NCI-H82 (cell line): ENCODE results near the gene KIAA1191.

Experiments used
- DNase-seq: peaks from one replicate; lab custom pipeline; 2025; lab: John Stamatoyannopoulos, UW

The KIAA1191 gene

DNA sequence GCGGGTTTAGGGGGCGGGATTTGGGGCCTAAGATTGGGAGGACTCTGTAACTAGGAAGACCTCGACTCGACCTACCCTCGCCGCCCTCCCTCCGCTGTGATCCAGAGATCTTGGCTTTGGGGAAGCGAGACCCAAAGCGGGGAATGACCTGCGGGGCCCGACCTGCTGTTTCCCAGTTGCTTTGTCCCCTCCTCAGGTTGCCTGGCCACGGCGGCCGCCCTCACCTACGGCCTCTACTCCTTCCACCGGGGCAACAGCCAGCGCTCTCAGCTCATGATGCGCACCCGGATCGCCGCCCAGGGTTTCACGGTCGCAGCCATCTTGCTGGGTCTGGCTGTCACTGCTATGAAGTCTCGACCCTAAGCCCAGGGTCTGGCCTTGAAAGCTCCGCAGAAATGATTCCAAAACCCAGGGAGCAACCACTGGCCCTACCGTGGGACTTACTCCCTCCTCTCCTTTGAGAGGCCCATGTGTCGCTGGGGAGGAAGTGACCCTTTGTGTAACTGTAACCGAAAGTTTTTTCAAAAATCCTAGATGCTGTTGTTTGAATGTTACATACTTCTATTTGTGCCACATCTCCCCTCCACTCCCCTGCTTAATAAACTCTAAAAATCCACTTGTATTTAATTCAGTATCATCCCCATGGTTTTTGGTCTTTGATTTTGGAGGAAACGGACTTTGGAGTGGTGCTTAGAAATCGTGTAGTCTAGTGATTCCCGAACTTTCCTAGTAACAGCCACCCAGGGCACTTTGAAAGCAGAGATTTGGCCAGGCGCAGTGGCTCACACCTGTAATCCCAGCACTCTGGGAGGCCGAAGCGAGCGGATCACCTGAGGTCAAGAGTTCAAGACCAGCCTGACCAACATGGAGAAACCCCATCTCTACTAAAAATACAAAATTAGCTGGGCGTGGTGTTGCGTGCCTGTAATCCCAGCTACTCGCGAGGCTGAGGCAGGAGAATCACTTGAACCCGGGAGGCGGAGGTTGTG, 27.9 kb upstream of the KIAA1191 start:
- no peak for DNase-seq

DNA sequence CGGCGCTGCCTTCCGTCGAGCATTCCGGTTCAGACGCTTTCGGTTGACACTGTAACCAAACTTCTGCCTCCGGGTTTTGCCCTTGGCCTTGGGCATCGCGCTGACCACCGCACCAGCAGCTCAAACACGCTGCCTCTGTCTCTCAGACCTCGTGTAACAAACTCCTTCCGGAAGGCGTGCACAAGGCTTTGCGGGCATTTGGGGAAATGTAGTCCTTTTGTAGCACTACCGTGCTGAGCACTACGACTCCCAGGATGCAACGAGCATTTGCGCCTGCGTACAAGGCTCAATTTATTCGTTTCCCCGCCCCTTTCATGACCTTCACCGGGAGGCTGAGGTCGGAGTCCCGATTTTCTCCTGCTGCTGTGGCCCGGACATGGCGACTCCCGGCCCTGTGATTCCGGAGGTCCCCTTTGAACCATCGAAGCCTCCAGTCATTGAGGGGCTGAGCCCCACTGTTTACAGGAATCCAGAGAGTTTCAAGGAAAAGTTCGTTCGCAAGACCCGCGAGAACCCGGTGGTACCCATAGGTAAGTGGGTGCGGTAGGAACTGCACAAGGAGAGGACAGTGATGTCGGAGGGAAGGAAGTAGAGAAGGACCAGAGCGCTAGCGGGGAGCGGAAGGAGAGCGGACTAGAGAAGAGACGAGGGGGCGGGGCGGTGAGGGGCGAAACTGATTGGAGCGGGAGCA, 27.0 kb upstream of the KIAA1191 start, which contains the start of the genes HIGD2A and NOP16:
HIGD2A (plus strand) TSS at position 308 of the 691 bp plus-strand sequence; CDS start at position 377, 69 bp downstream.
NOP16 (minus strand) TSS at position 155 of the 691 bp plus-strand sequence; CDS start at position 96, 59 bp downstream.
- peak; percentile 99 for DNase-seq

DNA sequence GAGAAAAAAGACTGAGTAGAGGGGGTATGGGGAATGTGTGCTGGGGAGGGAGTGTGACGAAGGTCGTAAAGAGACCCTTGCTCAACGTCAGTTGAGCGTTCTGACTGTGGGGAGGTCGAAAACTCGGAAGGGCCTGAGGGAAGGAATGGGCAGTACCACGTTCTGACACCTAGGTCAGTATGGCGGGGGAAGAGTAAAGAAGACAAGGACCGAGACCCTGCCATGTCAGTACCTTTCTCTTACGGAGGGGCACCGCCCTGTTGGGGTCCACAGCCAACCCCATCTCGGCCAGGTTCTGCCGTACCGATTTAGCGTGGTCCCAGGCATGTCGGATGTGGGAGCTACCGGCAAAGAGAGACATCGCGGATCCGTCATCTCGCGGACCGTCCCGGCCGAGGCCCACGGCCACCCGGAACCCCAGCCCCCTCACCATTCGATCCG, 26.5 kb upstream of the KIAA1191 start:
- peak; percentile 48 for DNase-seq

DNA sequence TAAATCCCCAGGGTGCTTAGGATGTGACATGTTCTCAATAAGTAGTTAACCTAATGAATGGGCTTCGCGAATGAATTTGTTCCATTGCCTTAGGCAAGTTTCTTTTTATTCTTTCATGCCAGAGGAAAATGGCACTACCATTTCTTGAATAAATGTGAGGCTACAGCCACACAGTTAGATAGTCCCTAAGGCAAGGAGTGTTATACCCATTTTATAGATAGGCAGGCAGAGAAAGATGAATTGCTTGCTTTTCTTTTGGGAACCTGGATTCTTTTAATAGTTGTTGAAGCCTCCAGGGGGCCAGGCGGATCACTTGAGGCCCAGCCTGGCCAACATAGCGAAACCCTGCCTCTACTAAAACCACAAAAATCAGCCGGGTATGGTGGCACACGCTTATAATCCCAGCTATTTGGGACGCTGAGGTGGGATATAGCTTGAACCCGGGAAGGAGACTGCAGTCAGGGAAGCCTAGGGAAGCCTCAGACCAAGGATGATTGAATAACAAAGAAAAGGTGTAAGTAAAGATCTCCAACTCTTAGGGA, 25.9 kb upstream of the KIAA1191 start:
- no peak for DNase-seq

DNA sequence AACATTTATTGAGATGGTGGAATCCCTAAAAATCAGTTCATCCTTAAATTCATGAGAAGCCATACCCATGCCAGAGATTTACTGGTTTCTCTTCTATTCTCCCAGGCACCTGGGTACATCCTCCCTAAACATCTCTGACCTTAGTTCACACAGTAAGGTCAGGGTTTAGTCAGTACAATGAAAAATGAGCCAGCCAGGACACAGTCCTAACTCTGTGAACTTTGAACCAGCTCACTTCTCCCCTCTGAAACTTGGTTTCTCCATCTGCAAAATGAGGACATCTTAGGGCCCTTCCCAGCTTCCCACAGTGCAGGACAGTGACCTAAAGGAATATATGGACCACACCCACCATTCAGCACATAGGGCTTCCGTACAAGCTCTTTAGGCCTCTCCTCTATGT, 24.9 kb upstream of the KIAA1191 start:
- DNase-seq, result no peak

DNA sequence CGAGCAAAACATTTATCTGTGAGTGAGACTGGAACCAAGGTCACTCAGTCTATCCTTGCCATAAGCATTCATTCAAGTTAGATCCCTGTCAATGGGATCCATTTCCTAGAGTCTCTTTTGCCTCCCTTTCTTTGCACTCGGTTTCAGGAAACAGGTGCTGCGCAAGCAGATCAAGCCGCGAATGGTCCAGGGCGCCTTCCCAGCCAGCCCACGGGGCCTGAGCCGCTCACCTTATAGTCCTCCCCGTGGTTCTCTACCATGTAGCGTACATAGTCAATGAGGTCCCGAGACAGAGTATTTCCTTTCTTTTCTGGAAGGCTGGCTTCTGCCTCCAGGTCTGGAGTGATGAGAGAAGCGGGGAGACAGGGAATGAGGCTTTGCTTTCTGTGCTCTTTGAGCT, 23.4 kb upstream of the KIAA1191 start:
- DNase-seq, result no peak

DNA sequence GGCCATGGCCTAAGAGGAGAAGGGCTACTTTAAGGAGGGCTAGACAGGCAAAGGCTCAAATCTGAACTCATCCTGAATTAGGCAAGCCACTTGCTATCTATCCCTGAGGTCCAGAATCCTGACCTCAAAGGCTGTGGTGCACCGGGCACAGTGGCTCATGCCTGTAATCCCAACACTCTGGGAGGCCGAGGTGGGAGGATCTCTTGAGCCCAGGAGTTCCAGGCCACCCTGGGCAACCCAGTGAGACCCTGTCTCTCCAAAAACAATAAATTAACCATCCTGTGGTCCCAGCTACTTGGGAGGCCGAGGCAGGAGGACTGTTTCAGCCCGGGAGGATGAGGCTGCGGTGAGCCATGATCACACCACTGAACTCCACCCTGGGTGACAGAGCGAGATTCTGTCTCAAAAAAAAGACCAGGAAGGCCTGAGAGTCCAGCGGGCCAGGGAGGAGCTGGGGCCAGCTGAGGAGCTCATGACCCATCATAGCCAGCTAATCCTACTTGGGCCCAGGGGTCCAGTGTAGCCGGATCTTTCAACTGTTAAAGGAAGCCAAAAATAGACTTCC, 22.9 kb upstream of the KIAA1191 start:
- no peak for DNase-seq

DNA sequence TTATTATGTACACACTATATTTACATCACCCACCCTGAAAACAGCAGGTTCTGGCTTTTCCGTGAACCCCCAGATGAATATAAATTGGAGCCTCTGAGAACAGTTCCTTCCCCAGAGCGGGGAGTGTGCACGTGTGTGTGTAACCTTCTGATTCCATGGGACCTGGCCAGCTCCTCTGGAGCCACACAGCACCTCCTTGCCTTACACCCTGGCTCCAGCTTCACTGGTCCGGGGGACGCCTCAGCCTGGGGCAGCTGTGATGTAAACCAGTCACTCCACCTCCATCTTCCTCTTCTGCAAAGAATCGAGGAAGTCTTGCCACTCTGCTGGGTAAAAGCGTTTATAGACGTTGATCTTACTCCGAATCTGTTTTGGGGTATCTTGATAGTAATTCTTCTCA, 22.4 kb upstream of the KIAA1191 start:
- no peak for DNase-seq

DNA sequence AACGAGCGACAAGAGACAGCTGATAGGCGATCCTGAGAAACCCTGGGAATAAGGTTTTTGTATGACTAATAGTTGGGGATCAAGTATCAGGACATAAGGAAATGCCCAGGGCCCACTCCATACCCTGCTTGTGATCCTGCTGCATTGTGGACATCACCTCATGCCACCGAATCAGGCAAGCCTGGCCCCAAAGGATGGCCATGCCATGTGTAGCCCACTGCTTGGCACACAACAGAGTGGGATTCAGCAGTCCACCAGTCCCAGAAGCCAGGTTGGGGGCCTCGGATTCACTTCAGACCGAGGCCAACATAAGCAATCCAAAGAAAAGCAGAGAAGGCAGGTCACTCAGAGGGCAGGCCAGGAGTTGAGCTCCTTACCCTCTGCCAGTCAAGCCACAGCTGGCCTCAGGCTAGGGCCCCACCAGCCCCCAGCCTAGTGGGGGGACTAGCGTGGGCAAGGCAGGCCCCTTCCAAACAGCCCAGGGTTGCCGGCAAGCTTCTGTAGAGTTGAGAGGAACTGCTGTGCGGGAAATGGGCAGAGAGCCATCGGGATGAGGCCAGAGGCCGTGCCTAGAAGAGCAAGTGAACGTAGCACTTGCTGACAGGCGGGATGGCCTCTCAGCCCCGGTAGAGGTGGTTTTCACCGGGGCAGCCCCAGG, 21.8 kb upstream of the KIAA1191 start:
- DNase-seq, result no peak

DNA sequence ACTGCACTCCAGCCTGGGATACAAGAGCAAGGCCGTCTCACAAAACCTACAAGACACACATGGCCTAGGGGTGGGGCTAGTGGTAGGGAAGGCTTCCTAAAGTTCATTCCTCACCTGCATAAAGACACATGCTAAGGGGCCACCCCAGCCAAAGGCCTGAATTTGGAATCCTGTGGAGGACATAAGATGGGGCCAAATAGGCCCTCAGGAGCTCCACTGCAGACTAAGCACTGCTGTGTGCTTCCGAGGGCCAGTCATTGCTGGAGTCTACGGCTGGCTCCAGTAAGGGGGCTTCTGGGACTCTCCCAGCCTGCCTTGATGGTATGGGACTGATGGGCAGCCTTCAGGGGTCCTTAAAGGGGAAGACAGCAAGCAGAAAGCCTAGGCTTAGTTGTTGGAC, 21.2 kb upstream of the KIAA1191 start:
- DNase-seq, result peak; percentile 15

DNA sequence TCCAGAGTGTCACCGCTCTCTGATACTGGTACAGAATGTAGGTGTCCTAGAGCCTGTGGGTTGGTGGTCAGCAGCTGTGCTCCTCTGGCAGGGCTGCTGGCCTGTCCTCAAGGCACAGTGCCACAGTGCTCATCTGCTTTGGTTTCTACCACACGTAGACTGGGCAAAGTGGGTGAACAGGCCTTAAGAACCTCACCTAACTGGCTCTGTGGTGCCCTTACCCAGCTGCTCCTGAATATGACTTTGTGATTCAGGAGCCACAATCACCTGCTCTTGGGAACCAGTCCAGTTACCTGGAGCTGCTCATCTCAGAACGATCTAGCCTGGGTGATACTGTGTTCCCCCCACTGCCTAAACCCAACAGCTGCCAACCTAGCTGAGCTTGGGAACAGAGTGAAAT, 20.4 kb upstream of the KIAA1191 start:
- DNase-seq, result no peak

DNA sequence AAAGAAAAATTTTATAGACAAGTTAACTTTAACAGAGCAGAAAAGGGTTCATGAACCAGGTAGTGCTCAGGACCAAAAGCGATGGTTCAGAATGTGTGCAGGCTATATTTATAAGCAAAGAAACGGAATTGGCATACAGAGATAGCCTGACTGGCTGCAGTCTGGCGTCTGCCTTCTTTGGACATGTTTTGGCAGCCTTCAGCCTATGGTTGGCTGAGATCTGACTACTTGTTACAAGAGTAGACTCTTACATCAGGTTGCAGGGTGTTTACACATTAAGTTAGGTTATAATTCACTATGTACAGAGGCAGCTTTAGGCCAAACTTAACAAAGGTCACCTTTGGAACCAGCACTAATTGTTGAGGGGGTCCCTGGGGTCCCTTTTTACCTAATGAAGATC, 19.9 kb upstream of the KIAA1191 start:
- DNase-seq, result no peak

DNA sequence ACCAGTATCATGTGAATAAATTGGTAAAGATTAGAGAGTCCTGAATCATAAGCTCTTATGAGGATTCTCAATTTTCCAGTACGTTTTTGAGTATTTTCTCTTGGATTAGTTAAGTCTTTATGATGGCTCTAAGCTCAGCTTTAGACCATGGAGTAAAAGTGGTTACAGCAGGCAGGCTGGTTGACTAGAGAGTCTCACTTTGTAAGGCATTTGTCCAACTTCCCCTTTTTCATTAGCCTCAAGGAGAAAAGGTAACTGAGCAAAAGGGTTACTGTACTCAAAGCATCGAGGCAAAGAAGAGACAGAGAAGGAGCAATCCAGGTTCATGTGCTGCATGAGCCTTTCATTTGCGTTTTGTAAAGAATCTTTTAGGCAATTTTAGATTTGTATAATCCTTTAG, 18.3 kb upstream of the KIAA1191 start:
- DNase-seq, result no peak

DNA sequence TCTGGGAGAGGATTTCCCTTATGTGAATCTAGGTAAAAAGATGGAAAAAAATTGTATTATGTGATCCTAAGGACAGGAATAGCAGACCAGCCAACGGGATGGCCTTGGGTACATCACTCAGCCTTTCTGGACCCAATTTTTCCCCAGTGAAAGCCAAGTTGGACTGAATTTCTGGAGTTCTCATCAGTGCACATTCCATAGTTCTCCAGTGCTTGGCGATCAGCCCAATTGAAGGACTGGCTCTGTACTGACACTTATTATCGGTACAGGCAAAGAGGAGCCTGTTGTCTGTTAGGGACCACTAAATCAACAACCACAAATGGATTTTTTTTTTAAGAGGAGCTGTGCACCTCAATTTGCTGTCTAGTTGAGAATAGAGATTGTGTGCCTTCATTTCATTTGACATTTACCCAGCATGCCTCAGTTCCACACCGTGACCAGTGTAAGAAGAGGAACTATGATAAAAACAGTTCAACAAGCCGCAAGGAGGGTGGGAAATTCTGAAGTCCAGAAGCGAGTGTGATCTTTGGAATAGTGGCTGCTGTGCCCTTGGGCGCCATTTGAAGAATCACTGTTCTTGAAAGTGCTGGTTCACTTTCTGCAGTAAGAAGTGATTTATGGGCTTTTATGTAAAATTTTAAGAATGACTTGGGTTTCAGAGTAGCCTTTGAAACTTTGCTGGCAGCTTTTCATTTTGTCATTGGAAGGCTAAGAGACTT, 11.7 kb upstream of the KIAA1191 start:
- DNase-seq, result no peak

DNA sequence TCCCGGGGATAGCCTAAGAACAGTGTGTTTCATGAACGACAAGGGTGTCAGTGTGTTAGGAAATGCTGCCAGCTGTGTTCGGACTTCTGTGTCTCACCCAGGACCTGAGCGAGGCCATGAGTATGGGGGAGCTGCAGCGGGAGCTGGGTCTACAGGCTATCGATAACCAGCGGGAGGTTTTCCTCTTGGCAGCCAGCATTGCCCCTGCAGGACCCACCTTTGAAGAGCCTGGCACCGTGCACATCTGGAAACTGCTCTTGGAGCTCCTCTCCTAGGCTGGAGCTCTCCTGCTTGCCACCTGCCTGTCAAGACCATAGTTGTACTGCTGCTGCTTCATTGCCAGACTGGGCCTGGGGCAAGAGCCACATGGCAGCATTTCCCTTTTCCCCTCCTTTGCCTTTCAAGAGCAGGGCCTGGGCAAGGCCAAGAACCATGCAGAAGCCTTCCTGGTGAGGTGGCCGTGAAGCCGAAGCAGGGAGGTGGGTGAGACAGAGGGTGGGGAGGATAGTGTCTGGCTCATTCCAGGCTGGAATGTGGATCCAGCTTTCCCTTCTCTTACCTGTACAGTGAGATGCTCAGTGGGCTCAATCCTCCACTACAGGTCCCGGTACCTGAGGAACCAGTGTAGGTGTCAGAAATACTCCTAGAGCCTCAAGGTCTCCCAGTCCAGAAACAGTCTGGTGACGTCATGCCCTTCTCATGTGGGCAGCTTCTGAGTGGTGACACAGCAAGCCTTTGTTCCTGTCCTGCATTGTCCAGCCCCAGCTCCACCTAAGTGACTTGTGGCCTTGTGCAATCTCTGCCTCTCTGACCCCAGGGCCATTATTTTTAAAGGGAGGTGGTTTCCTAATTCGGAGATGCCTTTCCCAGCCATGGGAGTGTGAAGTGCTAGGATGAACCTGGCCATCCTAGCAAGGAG, 10.3 kb upstream of the KIAA1191 start:
- no peak for DNase-seq

DNA sequence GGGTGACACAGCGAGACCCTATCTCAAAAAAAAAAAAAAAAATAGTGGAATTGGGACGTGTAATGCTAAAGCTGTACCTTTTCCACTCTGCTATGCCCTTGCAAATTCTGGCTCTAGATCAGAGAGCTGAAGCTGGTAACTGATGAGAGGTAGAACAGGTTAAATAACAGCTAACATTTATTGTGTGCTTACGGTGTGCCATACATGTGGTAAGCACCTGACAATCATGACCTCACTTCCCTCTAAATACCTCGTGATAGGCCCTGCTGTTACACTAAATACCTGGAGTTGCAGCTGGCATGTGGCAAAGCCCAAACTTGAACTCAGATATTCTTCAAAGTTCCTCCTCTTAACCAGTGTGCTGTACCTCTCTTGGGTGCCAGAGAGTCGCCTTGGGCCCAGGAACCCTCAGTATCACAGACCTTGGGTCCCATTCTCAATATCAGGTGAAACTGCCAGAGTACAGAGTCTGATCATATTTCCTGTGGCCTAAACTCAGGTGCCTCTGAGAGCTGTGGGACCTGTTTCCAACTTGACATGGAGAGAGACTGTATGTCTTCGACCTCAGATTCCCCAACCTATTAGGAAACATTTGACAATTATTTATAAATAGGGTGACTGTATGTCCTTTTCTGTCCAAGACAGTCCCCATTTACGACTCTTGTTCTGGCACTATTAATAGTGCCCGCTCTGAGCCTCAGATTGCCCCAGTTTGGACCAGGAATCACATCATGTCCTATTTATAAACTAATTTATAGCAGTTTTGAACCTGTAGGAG, 8.6 kb upstream of the KIAA1191 start:
- DNase-seq, result no peak

DNA sequence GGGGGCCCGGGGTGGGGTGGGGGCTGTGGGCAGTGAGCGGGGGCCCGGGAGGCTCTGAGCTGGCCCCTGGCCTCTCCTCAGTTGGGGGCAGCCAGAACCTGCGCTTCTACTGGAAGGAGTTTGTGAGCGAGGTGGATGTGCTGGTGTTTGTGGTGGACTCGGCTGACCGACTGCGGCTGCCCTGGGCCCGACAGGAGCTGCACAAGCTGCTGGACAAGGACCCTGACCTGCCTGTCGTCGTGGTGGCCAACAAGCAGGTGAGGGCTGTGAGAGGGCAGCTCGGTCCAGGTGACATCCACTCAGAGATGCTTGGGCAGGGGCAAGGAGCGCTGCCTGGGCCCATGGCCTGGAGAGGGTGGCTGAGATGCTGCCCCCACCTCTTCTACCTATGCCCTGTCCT, 7.2 kb upstream of the KIAA1191 start:
- DNase-seq, result no peak

DNA sequence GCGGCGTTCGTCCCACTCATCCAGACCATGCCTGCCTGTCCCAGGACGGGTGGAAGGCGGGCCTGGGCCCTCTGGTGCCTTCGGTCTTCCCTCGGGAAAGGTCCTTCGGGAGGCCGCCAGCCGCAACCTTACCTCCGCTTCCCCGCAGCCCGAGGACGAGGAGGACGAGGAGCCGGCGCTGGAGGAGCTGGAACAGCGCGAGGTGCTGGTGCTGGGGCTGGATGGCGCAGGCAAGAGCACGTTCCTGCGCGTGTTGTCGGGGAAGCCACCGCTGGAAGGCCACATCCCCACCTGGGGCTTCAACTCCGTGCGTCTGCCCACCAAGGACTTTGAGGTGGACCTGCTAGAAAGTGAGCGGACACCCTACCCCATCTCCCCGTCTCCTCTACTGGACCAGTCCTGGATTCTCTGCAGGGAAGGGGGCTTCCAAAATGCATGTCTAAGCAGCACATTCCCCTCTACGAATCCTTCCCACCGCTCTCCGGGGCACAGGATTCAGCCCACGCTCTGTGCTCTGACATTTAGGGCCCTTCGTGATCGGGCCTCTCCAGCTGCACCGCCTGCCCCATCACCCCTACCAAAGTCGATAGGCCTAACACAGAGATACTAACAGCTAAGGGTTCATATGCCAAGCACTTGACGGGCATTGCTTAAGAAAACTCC, 4.8 kb upstream of the KIAA1191 start:
- no peak for DNase-seq
